Measurements from ENCODE around the gene SLC35C1. TPM values are rescaled to one million over a fixed set of nuclear protein-coding genes. Genes with fewer than 3 reads are reported as not detected.
A peak's percentile ranks its signal among the peaks of the same experiment; 100 is the strongest.
"Not testable (repeated sequence)": the region's sequence is repeated elsewhere in the genome, so short reads cannot be mapped to it uniquely, and the experiment has no call there.

The SLC35C1 gene
- total and polyA plus RNA-seq, 8 donors, result 6.6 to 30.7 (median 7.7) TPM

GRCh38 chr11:45820211-45820857, 15.4 kb downstream of the SLC35C1 start:
- H3K9me3 ChIP-seq, result no peaks in the 10 kb centered on the region
- H3K36me3 ChIP-seq, result no peaks in the 10 kb centered on the region
- no peak for TF ChIP-seq CTCF (IDR thresholded peaks at IDR 0.05)
- H3K27me3 ChIP-seq, result no peaks in the 10 kb centered on the region
- intact Hi-C loops (cut with DNase I), result no loop called here
- ATAC-seq, result no peak
- H3K4me1 ChIP-seq, result no peaks in the 10 kb centered on the region
- DNase-seq, result peak in 1 of 4 donors; percentile 12
- H3K4me3 ChIP-seq, result no peak overlapping the region
- H3K27ac ChIP-seq, result no peak overlapping the region

- ATAC-seq; H3K4me1 ChIP-seq; intact Hi-C loops (cut with DNase I); H3K36me3 ChIP-seq; DNase-seq; H3K27me3 ChIP-seq; H3K9me3 ChIP-seq; H3K27ac ChIP-seq; H3K4me3 ChIP-seq: not testable (repeated sequence)
These were observed 21.5 kb downstream of the SLC35C1 start for GRCh38 chr11:45826492-45826891.

DNA sequence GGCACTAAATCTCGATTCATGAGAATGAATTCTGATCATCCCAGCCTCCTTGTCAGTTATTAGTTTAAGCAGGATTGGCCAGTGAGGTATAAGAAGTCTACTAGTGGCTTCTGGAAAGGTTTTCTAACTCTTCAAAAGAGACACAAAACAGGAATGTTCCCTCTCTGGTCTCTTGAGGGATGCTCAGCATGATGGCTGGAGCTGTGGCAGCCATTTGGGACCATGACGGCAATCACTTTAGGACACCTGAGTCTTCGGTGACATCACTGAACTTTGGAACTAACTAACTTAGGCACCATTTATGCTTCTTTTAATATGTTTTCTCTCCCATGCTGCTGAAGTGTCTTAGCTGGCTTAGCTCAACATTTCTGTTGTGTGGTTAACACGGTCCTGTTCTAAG, 22.2 kb downstream of the SLC35C1 start:
- TF ChIP-seq CTCF (IDR thresholded peaks at IDR 0.05), result no peak
- intact Hi-C loops (cut with DNase I), result no loop called here

DNA sequence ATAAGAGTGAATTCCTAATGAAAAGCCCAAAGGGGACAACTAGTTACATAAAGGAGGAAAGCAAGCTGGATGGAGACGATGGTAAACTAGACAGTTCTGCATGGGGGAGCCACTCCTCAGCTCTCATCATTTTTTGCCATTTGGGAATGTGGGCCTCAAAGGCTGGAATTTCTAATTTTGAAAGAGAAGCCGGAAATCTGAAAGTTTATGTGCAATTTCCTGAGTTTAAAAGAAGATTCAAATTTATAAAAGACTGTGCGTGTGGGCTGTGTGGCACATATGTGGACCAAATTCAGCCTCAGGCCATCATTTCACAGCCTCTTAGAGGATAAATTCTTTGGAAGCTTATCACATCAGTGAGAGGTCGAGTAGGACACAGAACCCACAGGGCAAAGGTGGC, 24.0 kb downstream of the SLC35C1 start:
- no peak for TF ChIP-seq CTCF (IDR thresholded peaks at IDR 0.05)
- Histone ChIP-seq H3K27me3 (peaks cover 0 to 9% of the 10 kb centered on the region in 2 donors), H3K9me3 (no peaks in the 10 kb centered on the region), H3K27ac (no peak overlapping the region), H3K4me1 (no peaks in the 10 kb centered on the region), H3K36me3 (no peaks in the 10 kb centered on the region), H3K4me3 (no peak overlapping the region)
- intact Hi-C loops (cut with DNase I), result no loop called here
- DNase-seq (no peak), ATAC-seq (no peak)

More for the DNA sequence above, 22.2 kb downstream of the SLC35C1 start:
- no peak overlapping the region for H3K4me3 ChIP-seq
- no peaks in the 10 kb centered on the region for H3K36me3 ChIP-seq
- DNase-seq, result no peak
- H3K27me3 ChIP-seq, result peaks cover 0 to 9% of the 10 kb centered on the region in 2 donors
- no peak for ATAC-seq
- H3K4me1 ChIP-seq, result no peaks in the 10 kb centered on the region
- H3K27ac ChIP-seq, result no peak overlapping the region
- no peaks in the 10 kb centered on the region for H3K9me3 ChIP-seq

DNA sequence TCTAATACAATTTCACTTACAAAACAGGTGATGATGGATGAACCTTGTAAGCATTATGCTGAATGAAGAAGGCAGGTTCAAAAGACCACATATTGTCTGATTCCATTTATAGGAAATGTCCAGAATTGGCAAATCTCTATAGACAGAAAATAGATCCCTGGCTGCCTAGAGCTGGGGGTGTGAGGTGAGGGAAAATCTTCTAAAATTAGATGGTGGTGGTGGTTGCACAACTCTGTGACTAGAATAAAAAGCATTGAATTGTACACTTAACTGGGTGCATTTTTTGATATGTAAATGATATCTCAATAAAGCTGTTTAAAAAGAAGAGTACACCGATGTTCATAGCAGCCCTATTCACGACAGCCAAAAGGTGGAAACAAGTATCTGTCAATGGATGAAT, 25.6 kb downstream of the SLC35C1 start:
- Histone ChIP-seq H3K27ac (no peak overlapping the region), H3K4me3 (no peak overlapping the region), H3K27me3 (peaks cover 0 to 9% of the 10 kb centered on the region in 2 donors), H3K9me3 (no peaks in the 10 kb centered on the region), H3K36me3 (no peaks in the 10 kb centered on the region), H3K4me1 (no peaks in the 10 kb centered on the region)
- DNase-seq (no peak), ATAC-seq (no peak)
- intact Hi-C loops (cut with DNase I), result no loop called here
- no peak for TF ChIP-seq CTCF (IDR thresholded peaks at IDR 0.05)
